Islet precursor cell (in vitro differentiated cells): ENCODE results near the gene EIF4E2.

Source experiments
- DNase-seq: peaks from one replicate; pipeline ENCODE4 v3.0.0-alpha.2; 2018

The EIF4E2 gene

GRCh38 chr2:232539298-232540231 lies 10.9 kb upstream of the EIF4E2 start, which contains the start of gene CHRNG:
Gene CHRNG, plus strand, starts transcription at chr2:232539692. Its CDS starts 56 bp downstream, at chr2:232539748.
- DNase-seq: peak; percentile 83

- no peak for DNase-seq
Observed at GRCh38 chr2:232540441-232541041, 9.9 kb upstream of the EIF4E2 start.

- DNase-seq: peak; percentile 52
Observed at GRCh38 chr2:232541195-232541960, 9.1 kb upstream of the EIF4E2 start.

DNA sequence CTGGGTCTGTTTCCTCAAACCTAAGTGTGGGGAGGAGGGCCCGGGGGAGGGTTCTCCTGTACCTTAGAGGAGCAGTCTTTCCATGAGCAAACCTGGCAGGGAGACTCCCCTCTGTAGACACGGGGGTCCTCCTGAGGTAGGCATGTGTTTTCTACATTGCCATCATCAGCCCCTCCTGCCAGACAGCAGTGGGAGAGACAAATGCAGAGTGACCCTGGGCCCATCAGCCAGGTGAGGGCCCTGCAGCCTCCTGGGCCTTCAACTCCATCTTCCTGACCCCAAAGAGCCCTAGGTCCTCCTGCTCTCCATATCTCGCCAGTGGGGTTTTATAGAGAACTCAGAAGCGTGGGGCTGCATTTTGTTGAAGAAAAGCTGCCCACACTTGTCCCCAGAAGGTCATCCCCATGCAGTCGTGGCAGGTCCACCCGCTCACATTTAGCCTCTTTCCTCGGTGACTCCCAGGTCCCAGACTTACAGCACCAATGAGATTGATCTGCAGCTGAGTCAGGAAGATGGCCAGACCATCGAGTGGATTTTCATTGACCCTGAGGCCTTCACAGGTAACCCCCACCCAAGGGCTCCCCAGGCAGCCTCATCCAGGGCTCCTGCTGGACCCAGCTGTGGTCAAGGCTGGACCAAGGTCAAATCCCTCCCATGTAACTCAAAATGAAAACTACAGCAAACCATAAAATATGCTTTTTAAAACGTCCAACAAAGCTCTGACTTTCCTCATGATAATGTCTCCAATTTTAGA lies 8.4 kb upstream of the EIF4E2 start:
- no peak for DNase-seq

DNA sequence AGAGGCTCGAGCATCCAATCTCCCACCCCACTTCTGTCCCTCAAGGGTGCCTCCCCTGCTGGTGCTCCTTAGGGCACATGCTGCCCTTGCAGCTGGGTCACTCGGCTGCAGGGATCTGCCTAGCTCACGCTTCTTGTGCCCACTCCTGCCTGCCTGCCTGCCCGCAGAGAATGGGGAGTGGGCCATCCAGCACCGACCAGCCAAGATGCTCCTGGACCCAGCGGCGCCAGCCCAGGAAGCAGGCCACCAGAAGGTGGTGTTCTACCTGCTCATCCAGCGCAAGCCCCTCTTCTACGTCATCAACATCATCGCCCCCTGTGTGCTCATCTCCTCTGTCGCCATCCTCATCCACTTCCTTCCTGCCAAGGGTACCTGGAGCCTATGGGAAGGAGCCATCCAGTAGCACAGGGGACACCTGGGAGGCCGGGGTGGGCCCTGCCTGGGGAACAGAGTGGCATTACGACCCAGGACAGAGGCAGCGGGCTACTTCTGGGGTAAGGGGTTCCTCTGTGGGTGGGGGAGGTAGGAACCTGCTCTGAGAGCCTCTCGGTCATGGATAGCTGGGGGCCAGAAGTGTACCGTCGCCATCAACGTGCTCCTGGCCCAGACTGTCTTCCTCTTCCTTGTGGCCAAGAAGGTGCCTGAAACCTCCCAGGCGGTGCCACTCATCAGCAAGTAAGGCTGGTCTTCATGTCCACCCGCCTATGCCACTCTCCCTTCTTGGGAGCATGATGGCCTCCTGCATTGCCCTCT lies 7.6 kb upstream of the EIF4E2 start:
- DNase-seq: no peak

- DNase-seq: no peak
Observed at GRCh38 chr2:232543491-232543890, 7.0 kb upstream of the EIF4E2 start.

DNA sequence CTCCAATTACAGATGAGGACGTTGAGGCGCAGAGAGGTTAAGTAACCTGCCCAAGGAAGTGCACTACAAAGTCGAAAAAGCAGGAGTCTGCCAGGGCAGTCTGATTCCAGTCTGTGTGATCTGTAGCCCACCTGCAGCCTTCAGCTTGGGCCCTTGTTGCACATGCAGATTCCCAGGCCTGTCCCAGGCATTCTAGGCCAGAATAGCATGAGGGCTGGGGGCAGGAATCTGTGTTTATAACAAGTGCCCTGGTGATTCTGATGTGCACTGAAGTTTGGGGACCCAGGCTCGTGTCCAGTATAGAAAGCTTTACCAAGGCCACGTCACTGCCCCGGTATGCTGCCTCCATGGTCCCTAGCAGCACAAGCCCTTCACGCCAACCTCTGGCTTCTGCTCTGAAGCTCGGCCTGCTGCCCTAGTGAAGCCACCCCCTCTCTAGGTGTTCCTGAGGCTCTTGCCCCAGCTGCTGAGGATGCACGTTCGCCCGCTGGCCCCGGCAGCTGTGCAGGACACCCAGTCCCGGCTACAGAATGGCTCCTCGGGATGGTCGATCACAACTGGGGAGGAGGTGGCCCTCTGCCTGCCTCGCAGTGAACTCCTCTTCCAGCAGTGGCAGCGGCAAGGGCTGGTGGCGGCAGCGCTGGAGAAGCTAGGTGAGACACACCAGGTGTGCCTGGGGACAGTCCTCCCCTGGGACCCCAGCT lies 6.4 kb upstream of the EIF4E2 start:
- DNase-seq: no peak

DNA sequence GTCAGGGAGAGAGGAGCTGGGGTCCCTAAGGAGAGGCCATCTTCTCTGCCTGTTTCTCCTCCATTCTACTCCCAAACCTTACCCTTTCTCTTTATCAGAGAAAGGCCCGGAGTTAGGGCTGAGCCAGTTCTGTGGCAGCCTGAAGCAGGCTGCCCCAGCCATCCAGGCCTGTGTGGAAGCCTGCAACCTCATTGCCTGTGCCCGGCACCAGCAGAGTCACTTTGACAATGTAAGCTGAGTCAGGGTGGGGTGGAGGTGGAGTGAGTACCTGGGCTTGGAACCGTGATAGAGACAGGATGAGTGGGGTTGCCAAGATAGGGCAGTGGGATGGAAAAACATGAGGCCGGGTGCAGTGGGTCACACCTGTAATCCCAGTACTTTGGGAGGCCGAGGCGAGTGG lies 5.8 kb upstream of the EIF4E2 start:
- no peak for DNase-seq

GRCh38 chr2:232545511-232546375 lies 4.7 kb upstream of the EIF4E2 start:
- no peak for DNase-seq

- DNase-seq: no peak
Observed at GRCh38 chr2:232547991-232548390, 2.5 kb upstream of the EIF4E2 start.

DNA sequence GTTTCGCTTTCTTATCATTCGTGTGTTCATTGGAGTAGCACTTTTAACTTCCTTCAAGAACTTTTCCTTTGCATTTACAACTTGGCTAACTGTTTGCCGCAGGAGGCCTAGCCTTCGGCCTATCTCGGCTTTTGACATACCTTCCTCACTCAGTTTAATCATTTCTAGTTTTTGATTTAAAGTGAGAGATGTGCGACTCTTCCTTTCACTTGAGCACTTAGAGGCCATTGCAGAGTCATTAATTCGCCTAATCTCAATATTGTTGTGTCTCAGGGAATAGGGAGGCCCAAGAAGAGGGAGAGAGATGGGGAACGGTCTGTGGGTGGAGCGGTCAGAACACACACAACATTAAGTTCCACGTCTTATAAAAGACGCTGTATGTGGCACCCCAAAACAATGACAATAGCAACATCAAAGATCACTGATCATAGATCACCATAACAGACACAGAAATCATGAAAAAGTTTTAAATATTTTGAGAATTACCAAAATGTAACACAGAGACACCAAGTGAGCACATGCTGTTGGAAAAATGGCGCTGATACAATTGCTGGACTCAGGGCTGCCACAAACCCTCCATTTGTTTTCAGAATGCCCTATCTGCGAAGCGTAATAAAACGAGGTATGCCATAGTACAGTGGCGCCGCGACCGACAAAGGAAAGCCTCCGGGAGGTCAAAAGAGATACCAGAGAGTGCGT lies 685 bp upstream of the EIF4E2 start:
- no peak for DNase-seq

- no peak for DNase-seq
Observed at GRCh38 chr2:232551250-232551638, 755 bp downstream of the EIF4E2 start.

DNA sequence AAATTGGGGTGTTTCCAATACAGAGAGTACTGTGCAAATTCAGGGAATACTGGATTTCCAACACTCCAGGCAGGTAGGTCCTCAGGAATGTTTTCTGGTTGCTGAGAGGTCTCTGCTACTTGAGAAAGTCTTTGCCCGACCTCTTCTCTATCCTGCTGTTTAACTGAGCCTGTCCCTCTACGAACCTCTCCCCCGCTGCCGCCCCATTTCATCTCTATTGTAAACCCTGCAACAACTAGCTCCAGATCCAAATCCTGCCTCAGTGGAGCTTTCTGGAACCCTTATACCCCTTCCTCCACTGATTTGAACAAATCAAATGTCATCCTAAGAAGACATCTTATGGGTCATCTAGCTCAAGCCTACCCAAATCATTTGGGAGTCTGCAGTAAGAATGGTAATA lies 1.3 kb downstream of the EIF4E2 start:
- no peak for DNase-seq

DNA sequence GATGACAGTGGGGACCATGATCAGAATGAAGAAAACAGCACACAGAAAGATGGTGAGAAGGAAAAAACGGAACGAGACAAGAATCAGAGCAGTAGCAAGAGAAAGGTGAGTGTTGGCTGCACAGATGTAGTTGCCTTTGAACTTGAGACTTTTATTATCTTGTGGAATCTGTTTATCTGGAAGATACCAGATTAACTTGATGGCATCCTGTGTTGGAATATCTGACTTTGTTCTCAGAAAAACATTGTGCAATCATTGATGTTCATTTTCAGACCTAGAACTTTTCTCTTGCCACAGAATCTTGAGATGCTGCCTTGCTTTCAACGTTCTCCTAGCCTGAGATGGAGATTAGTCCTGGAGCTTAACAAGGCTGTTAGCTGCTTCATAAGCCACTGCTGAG lies 5.9 kb downstream of the EIF4E2 start:
- DNase-seq: no peak

GRCh38 chr2:232562515-232563151 lies 12.1 kb downstream of the EIF4E2 start:
- no peak for DNase-seq

DNA sequence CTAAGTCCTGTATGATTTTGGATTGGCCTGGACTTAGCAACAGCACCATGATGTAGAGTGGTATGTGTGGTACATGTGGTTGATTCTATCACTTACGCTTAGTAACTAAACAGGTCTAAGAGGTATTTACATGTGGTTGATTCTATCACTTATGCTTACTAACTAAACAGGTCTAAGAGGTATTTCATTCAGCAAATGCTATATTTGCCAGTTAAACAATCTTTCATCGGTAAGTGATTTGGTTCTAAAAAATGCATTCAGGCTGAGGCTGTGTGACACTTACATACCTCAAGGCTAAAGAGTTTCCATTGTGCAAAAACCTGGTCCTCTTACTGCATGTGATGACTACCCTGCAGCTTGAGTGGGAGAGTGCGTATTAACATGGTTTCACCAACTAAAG lies 13.1 kb downstream of the EIF4E2 start:
- no peak for DNase-seq

- DNase-seq: no peak
Observed at GRCh38 chr2:232567721-232568120, 17.2 kb downstream of the EIF4E2 start.

- DNase-seq: no peak
Observed at GRCh38 chr2:232568161-232568560, 17.7 kb downstream of the EIF4E2 start.

DNA sequence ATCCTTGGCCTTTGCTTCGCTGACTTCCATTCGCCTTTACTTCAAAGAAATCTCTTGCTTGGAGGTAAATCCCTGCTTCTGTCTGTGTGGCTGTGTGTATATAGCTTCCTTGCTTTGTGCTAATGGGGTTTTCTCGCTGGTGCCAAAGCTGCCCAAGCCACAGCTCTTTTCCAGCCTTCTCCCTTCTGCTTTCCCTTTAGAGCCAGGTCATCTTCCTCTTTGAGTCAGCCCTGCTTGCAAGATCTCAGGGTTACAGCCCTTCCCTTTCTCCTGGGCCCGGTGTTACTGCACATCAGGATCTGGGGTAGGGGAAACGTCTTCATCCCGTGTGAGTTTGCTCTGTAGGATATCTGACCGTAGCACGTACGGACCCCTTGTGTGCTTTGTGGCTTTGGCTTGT lies 19.1 kb downstream of the EIF4E2 start:
- DNase-seq: no peak
